ENCODE measurements around the gene POPDC2.
"Not testable (repeated sequence)": the region's sequence is repeated elsewhere in the genome, so short reads cannot be mapped to it uniquely, and the experiment has no call there.

Gene POPDC2

GRCh38 chr3:119611664-119612063 lies 48.7 kb downstream of the POPDC2 start:
- DNase-seq, result no peak

GRCh38 chr3:119609301-119609700 lies 51.1 kb downstream of the POPDC2 start:
- DNase-seq, result no peak

- no peak for DNase-seq
These were observed 51.9 kb downstream of the POPDC2 start for GRCh38 chr3:119608405-119609000.

GRCh38 chr3:119604878-119605277 lies 55.5 kb downstream of the POPDC2 start:
- DNase-seq, result no peak

- no peak for DNase-seq
These were observed 57.7 kb downstream of the POPDC2 start for GRCh38 chr3:119602676-119603075.

- DNase-seq, result no peak
These were observed 59.2 kb downstream of the POPDC2 start for GRCh38 chr3:119601154-119601553.

GRCh38 chr3:119600732-119601131 lies 59.7 kb downstream of the POPDC2 start:
- DNase-seq, result no peak

- DNase-seq, result no peak
These were observed 60.7 kb downstream of the POPDC2 start for GRCh38 chr3:119599558-119600174.

- DNase-seq, result no peak
These were observed 61.8 kb downstream of the POPDC2 start for GRCh38 chr3:119598410-119599098.

GRCh38 chr3:119597548-119598288 lies 62.7 kb downstream of the POPDC2 start, which contains the start of gene PLA1A:
Gene PLA1A, plus strand, starts transcription at chr3:119597885. Its CDS starts 29 bp downstream, at chr3:119597914.
- DNase-seq, result no peak

GRCh38 chr3:119596398-119596797 lies 64.0 kb downstream of the POPDC2 start:
- DNase-seq, result no peak

GRCh38 chr3:119595639-119596334 lies 64.6 kb downstream of the POPDC2 start:
- no peak for DNase-seq

- DNase-seq, result not testable (repeated sequence)
These were observed 65.5 kb downstream of the POPDC2 start for GRCh38 chr3:119594929-119595328.

- no peak for DNase-seq
These were observed 66.3 kb downstream of the POPDC2 start for GRCh38 chr3:119594066-119594465.

GRCh38 chr3:119592861-119593260 lies 67.5 kb downstream of the POPDC2 start:
- no peak for DNase-seq
